ENCODE data around the gene NEU4. TPM values are rescaled to one million over a fixed set of nuclear protein-coding genes. Genes with fewer than 3 reads are reported as not detected.

The NEU4 gene
- total RNA-seq, 1 donor = not detected

DNA sequence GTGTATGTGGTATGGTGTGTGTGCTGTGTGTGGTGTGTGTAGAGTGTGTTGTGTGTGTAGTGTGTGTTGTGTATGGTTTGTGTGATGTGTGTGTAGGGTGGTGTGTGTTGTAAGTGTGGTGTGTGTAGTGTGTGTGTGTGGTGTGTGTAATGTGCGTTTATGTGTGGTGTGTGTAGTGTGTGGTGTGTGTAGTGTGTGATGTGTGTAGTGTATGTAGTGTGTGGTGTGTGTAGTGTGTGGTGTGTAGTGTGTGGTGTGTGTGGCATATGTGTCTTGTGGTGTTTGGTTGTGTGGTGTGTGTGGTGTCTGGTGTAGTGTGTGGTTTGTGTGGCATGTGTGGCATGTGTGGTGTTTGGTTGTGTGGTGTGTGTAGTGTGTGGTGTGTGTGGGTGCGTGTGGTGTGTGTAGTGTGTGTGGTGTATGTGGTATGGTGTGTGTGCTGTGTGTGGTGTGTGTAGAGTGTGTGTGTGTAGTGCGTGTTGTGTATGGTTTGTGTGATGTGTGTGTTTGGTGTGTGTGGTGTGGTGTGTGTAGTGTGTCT lies 56.5 kb downstream of the NEU4 start:
- Histone ChIP-seq H3K4me3 (ENCODE audit: insufficient read depth, low read length) (no peak overlapping the region), H4K20me1 (ENCODE audit: insufficient read depth, low read length) (no peaks in the 10 kb centered on the region), H3K27me3 (ENCODE audit: insufficient read depth, low read length) (peaks cover 26% of the 10 kb centered on the region), H3K9me3 (ENCODE audit: low read depth, low read length) (no peaks in the 10 kb centered on the region), H2AFZ (ENCODE audit: low read length) (no peak overlapping the region), H3K79me2 (ENCODE audit: insufficient read depth, low read length) (no peaks in the 10 kb centered on the region), H3K4me1 (ENCODE audit: insufficient read depth, low read length) (no peaks in the 10 kb centered on the region), H3K27ac (ENCODE audit: low read depth, low read length) (no peak overlapping the region), H3K36me3 (ENCODE audit: insufficient read depth, low read length) (no peaks in the 10 kb centered on the region), H3K4me2 (ENCODE audit: insufficient read depth, low read length) (no peak overlapping the region)
- TF ChIP-seq, protein P1, sequence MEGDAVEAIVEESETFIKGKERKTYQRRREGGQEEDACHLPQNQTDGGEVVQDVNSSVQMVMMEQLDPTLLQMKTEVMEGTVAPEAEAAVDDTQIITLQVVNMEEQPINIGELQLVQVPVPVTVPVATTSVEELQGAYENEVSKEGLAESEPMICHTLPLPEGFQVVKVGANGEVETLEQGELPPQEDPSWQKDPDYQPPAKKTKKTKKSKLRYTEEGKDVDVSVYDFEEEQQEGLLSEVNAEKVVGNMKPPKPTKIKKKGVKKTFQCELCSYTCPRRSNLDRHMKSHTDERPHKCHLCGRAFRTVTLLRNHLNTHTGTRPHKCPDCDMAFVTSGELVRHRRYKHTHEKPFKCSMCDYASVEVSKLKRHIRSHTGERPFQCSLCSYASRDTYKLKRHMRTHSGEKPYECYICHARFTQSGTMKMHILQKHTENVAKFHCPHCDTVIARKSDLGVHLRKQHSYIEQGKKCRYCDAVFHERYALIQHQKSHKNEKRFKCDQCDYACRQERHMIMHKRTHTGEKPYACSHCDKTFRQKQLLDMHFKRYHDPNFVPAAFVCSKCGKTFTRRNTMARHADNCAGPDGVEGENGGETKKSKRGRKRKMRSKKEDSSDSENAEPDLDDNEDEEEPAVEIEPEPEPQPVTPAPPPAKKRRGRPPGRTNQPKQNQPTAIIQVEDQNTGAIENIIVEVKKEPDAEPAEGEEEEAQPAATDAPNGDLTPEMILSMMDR (IDR thresholded peaks at IDR 0.05; ENCODE audit: extremely low read depth, low read depth, low read length) = no peak
- DNase-seq (ENCODE audit: insufficient read length, low spot score, missing footprints) = no peak

DNA sequence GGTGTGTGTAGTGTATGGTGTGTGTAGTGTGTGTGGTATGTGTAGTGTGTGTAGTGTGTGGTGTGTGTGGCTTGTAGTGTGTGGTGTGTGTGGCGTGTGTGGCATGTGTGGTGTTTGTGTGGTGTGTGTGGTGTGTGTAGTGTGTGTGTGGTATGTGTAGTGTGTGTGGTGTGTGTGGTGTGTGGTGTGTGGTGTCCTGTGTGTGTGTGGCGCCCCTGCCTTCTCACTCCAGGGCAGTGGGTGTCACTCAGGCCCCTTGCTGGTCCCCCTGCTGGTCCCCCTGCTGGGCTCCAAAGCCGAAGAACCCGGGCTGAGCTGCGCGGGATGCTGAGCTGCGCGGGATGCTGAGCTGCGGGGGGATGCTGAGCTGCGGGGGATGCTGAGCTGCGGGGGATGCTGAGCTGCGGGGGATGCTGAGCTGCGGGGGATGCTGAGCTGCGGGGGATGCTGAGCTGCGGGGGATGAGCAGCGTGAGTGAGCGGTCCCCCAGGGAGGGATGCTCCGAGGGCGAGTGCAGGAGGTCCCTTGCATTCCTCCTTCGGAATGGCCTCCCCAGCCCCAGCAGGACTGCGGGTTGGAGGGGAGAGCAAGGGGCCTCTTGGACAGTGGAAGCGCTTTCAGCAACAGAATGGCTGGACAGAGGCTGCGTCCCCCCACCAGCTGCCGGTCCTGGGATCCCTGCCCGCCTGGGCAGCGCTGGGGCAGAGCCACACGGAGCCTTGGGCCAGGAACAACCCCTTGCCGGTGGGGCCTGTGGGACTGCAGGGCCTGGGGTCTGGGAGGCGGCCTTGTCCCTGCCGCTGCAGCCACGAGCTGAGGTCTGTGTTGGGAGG lies 57.2 kb downstream of the NEU4 start:
- DNase-seq (ENCODE audit: insufficient read length, low spot score, missing footprints) = no peak
- H3K27ac ChIP-seq (ENCODE audit: low read depth, low read length) = no peak overlapping the region
- H3K4me2 ChIP-seq (ENCODE audit: insufficient read depth, low read length) = no peak overlapping the region
- no peak overlapping the region for H3K4me3 ChIP-seq (ENCODE audit: insufficient read depth, low read length)
- no peaks in the 10 kb centered on the region for H3K9me3 ChIP-seq (ENCODE audit: low read depth, low read length)
- H3K79me2 ChIP-seq (ENCODE audit: insufficient read depth, low read length) = no peaks in the 10 kb centered on the region
- TF ChIP-seq, protein P1 (IDR thresholded peaks at IDR 0.05; ENCODE audit: extremely low read depth, low read depth, low read length) = no peak
- no peaks in the 10 kb centered on the region for H4K20me1 ChIP-seq (ENCODE audit: insufficient read depth, low read length)
- no peak overlapping the region for H2AFZ ChIP-seq (ENCODE audit: low read length)
- H3K27me3 ChIP-seq (ENCODE audit: insufficient read depth, low read length) = peaks cover 26% of the 10 kb centered on the region
- no peaks in the 10 kb centered on the region for H3K4me1 ChIP-seq (ENCODE audit: insufficient read depth, low read length)
- no peaks in the 10 kb centered on the region for H3K36me3 ChIP-seq (ENCODE audit: insufficient read depth, low read length)

Other genes with a start within 250 kb of the NEU4 start
- gene THAP4, start 172.0 kb upstream of the NEU4 start, total RNA-seq = 43.3 and 43.4 TPM in 2 replicates
- 42.7 and 48.0 TPM in 2 replicates for gene ATG4B, start 171.5 kb upstream of the NEU4 start, total RNA-seq
- 12.7 and 14.1 TPM in 2 replicates for gene DTYMK, start 122.4 kb upstream of the NEU4 start, total RNA-seq
- gene ING5, start 107.2 kb upstream of the NEU4 start, total RNA-seq = 16.6 and 18.6 TPM in 2 replicates
- 14.1 and 15.6 TPM in 2 replicates for gene D2HGDH, start 74.6 kb upstream of the NEU4 start, total RNA-seq
- 0.29 and 0.36 TPM in 2 replicates for gene GAL3ST2, start 32.4 kb upstream of the NEU4 start, total RNA-seq
- not detected in 2 replicates for gene PDCD1, start 49.7 kb downstream of the NEU4 start, total RNA-seq
- gene RTP5, start 60.5 kb downstream of the NEU4 start, total RNA-seq = not detected in 2 replicates

Data from osteoblast (primary cell).